GM19455 (cell line): Measurements from ENCODE around the gene ACOX3.
"Not testable (repeated sequence)": the region's sequence is repeated elsewhere in the genome, so short reads cannot be mapped to it uniquely, and the experiment has no call there.

Experiments used
- ATAC-seq: cut with Tn5 transposase; IDR thresholded peaks from one replicate; pipeline ENCODE4 v1.9.1; 2021; ENCODE audit not compliant: unreplicated experiment

The ACOX3 gene

GRCh38 chr4:8440492-8441311 is at the start of gene ACOX3, which contains the start of gene TRMT44:
ACOX3 (minus strand) TSS chr4:8440723; CDS start chr4:8416521, 24,202 bp downstream.
TRMT44 (plus strand) TSS chr4:8440777; CDS start chr4:8440823, 46 bp downstream.
- peak; percentile 91 for ATAC-seq

GRCh38 chr4:8488791-8489369 is 48.4 kb upstream of the ACOX3 start:
- no peak for ATAC-seq

GRCh38 chr4:8486643-8487042 is 46.1 kb upstream of the ACOX3 start:
- ATAC-seq = not testable (repeated sequence)

GRCh38 chr4:8480221-8480620 is 39.7 kb upstream of the ACOX3 start:
- no peak for ATAC-seq

GRCh38 chr4:8478801-8479744 is 38.5 kb upstream of the ACOX3 start:
- ATAC-seq = no peak

- ATAC-seq = no peak
These were observed 37.8 kb upstream of the ACOX3 start for GRCh38 chr4:8478371-8478770.

GRCh38 chr4:8477676-8478075 is 37.2 kb upstream of the ACOX3 start:
- ATAC-seq = no peak

GRCh38 chr4:8477095-8477635 is 36.6 kb upstream of the ACOX3 start:
- ATAC-seq = no peak

GRCh38 chr4:8475751-8476575 is 35.4 kb upstream of the ACOX3 start:
- no peak for ATAC-seq

- ATAC-seq = no peak
These were observed 34.3 kb upstream of the ACOX3 start for GRCh38 chr4:8474856-8475255.

- no peak for ATAC-seq
These were observed 33.5 kb upstream of the ACOX3 start for GRCh38 chr4:8473920-8474590.

GRCh38 chr4:8473198-8473919 is 32.8 kb upstream of the ACOX3 start:
- no peak for ATAC-seq

GRCh38 chr4:8472689-8473197 is 32.2 kb upstream of the ACOX3 start:
- ATAC-seq = no peak

- ATAC-seq = no peak
These were observed 31.7 kb upstream of the ACOX3 start for GRCh38 chr4:8472158-8472688.

GRCh38 chr4:8471211-8471875 is 30.8 kb upstream of the ACOX3 start:
- ATAC-seq = no peak

GRCh38 chr4:8470451-8471024 is 30.0 kb upstream of the ACOX3 start:
- ATAC-seq = no peak

- no peak for ATAC-seq
These were observed 29.0 kb upstream of the ACOX3 start for GRCh38 chr4:8469550-8469949.
